OCI-M2 (cell line): ENCODE data around the gene FAM47C.
"Not testable (repeated sequence)": the region's sequence is repeated elsewhere in the genome, so short reads cannot be mapped to it uniquely, and the experiment has no call there.

Source experiments
- DNase-seq: peaks from one replicate; lab custom pipeline; 2025; ENCODE audit not compliant: unreplicated experiment; lab: John Stamatoyannopoulos, UW

Gene FAM47C

DNA sequence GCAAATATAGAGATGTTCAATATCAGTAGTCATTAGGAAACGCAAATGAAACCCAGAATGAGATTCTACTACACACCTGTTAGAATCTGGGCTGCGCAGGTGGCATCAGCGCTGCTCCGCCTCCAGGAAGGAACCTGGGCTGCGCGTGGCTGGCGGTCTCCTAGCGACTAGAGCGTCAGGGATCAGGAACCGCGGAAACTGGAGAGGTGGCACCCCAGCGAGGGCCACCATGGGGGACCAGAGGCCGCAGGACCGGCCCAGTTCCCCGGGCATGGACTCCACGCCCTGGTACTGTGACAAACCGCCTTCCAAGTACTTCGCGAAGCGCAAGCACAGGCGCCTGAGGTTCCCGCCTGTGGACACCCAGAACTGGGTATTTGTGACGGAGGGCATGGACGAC, at the start of gene FAM47C:
FAM47C (plus strand) TSS at position 185 of the 400 bp plus-strand sequence; CDS start at position 230, 45 bp downstream.
- DNase-seq: not testable (repeated sequence)

DNA sequence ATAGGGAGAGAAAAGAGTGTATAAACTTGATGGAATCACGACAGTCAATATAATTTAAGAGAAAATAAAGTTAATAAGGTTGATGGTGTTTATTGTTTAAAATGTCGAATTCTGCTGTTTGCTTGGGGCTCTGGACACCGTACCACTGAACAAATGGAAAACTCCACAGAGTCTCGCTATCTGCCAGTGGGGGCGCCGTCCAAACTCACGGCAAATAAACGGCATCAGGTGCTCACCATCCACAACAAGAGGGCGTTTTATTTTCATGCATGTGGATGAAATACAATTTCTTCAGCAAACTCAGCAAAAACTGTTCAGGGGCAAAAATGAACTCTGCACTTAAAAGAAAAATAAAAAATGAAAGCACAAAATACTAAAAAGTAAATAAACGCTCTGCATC, 46.6 kb upstream of the FAM47C start:
- no peak for DNase-seq

DNA sequence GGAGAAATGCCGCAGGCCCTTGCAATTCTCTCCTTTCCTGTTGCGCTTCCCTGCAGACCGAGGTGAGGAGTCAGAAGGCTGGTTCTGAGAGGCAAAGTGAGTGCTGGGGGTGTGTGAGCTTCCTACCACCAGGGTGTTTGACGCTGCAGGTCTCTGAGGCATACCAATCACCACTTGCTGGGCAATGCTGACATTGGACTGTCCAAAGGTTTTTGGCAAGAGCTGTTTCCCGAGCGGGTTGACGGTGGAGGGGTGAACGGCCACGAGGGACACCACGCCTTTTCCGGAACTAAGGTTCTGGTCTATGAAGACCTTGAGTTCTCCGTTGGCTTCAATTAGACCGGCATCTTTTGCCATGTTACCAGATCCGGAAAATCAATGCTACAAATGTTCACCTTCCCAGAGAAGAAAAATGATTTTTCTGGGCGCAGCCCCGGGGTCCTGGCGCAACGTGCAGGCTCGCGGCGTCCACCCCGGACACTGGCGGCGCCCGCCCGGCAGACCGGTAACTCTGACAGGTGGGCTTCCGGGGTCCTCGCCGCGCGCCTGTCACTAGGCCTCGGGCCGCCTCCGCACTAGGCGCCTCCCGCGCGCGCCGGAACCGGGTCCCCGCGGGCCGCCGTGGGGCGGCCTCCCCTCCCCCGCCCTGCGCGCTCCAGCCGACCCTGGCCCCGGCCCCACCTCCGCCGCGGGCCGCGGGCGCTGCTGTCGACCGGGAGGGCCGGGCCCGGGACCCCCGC, 44.9 kb upstream of the FAM47C start:
- no peak for DNase-seq

DNA sequence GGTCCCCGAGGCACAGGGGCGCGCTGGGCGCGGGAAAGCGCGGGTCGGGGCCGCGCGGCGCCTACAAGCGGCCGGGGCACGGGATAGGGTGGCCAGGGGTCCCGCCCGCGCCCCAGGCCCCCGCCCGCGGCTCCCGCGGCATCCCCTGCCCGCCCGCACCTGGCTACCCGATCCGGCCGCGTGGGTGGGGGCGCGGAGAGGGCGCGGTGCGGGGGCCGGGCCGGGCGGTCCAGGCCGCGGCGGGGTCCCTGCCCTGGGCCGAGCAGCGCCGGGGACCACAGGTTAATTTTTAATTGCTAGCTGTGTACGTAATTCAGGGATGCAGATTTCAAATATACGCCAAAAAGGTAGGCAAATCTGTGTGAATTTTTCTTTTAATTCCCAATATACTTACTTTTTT, 44.3 kb upstream of the FAM47C start:
- no peak for DNase-seq

DNA sequence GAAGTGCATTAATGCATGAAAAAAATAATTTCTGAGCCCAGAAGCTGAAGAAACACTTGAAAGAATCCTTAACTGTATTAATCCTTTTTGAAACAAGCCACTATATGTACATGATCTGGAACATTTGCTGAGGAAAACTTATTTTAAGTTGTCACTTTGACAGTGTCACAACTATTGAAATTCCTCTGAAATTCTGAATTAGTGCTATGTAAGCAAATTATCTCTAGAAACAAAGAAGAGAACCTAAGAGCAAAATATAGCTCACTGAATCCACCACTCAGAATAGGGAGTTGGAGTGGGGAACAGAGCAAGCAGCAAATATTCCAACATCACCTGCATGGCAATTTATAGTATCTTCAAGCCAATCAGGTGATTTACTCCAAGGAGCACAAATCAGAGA, 34.6 kb upstream of the FAM47C start:
- DNase-seq: no peak

DNA sequence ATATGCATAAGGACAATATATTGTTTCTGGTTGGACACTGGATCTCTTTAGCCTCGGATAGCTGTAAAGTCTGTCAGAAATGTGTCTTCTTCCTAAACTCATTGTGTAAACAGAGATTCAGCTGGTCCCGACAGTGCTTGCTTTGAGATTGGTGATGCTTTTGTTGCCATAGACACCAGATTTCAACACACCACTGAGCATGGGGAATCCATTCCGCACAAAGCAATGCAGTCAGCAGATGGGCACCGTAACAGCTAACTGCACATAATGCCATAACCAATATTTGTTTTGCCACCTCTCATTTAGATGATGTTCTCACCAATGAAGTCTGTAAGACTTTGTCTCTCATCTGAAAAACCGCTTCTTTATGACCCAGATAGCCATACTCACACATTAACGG, 33.3 kb upstream of the FAM47C start:
- DNase-seq: no peak

DNA sequence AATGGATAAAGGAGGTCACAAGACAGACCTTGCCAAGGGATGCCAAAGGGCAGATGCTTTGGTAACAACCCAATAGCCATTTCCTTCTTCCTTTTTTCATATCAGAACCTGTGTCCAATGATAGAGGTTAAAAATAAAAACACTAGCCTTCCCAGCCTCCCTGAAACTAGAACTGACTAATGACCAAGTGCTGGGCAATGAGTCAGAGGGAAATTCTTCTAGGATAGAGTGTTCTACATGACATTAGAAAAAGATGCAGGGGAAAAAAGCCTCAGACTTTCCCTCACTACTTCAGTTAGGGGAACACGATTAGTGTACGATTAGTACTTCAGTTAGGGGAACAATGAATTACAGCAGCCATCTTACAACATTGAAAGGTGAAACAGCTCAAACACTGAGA, 29.3 kb upstream of the FAM47C start:
- no peak for DNase-seq

DNA sequence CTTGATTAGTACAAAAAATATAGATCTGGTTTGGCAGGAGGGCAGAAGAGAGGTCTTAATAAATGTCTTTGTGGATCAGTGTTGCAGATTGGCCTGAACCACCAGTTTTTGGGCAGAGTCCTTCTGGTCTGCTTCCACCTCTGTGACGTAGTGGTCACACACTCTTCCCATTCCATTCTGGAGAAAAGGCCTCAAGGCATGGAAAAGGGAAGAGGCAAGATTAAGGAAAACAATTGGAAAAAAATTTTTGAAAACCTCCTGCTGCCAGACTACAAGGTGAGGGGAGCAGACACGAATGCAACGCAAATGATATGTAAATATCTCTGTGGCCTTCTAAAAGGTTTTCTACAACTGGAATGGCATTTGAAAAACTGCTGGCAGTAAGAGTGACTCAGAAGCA, 24.3 kb upstream of the FAM47C start:
- DNase-seq: no peak

DNA sequence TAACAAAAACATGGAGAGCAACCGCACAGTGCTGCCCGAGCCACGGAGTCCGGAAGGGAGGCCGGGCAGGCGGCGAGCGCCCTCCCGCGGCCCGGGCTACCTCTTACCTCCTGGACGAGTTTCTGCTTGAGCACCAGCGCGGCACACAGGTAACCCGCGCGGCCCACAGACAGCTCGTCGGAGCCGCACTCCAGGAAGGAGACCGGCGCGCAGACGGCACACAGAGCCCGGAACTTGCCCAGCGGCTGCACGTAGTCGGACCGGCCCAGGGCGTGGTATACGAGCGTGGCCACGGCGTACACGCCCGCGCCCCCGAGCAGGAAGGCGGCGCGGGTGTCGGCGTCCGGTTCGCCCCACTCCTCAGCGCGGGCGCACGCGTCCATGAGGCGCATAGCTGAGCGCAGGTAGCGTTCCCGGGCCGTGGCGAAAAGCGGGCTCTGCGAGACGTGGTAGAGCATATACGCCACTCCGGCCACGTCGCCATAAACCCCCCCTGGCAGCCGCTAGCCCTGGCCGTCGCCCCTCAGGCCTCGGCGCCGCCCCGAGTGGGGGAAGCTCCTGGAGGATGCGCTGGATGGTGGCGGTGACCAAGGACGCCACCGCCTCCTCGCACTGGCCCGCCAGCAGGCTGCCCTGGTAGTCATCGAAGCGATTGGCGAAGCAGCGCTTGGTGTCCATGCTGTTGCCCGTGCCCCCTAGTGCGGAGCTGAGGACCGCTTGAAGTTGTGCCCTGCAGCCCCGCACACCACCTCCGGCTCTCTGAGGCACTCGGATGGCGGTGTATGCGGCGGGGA, 22.6 kb upstream of the FAM47C start:
- not testable (repeated sequence) for DNase-seq

DNA sequence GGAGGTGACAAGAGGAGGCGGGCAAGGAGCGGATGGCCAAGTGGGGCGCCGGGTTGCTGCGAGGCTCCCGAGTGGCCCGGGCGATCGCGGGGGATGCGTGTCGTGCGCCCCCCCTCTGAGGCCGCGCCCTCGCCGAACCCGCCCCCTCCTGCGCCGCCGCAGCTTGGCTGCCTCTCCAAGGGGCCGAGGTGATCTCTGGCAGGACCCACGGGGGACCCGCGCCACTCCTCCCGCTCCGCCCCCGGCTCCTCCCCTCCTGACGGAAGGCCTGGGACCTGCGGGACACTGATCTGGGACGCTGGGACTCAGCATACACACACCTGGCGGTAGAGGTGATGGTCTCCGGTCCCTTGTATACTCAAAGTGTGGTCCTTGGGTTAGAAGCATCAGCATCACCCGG, 21.9 kb upstream of the FAM47C start:
- DNase-seq: no peak

DNA sequence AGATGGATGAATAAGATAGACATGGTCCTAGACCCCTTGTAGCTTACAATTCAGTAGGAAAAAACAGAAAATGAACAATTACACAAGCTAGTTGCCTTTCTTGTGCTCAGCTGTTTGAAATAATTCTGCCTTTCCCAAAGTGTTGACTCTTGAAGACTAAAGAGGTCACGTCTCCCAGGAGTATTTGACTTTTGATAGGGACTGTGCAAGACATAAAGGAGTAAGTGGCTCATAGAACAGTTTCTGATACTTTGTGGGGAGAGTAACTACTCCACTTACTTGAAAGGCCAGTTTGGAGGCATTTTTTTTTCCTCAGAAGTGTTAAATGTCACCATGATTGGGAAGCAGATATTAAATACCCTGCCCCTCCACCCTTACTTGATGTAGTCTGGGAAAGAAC, 21.0 kb upstream of the FAM47C start:
- DNase-seq: not testable (repeated sequence)

DNA sequence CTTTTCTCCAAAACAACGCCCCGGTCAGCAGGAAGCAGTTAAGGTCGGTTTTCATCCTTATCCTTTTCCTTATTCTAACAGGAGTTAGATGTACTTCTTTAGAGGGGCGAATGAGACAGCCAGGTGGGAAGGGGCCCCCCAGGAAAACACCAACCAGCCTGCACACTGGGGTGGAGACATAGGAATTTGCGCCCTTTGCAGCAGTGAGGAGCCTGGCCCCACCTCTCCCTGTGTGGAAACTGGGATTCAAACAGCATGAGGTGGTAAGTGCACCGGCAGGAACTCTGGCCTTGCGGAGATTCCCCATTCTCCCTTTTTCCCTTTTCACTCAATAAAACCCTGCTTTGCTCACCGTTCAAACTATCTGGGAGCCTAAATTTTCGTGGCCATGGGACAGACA, 8.0 kb upstream of the FAM47C start:
- DNase-seq: no peak

DNA sequence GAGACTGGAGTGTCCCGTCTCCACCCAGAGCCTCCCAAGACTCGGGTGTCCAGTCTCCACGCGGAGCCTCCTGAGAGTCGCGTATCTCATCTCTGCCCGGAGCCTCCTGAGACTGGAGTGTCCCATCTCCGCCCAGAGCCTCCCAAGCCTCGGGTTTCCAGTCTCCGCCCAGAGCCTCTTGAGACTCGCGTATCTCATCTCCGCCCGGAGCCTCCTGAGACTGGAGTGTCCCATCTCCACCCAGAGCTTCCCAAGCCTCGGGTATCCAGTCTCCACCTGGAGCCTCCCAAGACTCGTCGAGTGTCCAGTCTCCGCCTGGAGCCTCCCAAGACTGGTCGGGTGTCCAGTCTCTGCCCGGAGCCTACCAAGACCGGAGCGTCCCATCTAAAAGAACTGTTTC, 2.3 kb downstream of the FAM47C start:
- no peak for DNase-seq

DNA sequence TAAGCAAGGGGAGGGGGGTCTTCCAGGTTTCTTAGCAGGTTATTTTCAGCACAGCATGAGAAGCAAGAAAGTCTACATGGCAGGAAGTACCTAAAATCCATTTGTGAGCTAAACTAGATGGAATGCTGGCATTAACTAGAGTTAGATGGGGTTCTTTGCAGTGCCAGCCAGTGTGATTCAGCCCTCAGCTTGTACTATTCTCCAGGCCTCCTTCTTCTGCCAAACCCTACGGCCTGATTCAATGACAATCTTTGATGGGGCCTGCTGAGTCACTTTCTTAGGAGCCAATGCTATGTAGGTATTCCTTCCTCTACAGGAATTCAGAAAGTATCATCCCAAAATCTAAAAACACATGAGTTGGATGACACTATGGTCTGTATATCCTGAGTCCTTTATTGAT, 26.1 kb downstream of the FAM47C start:
- DNase-seq: not testable (repeated sequence)

DNA sequence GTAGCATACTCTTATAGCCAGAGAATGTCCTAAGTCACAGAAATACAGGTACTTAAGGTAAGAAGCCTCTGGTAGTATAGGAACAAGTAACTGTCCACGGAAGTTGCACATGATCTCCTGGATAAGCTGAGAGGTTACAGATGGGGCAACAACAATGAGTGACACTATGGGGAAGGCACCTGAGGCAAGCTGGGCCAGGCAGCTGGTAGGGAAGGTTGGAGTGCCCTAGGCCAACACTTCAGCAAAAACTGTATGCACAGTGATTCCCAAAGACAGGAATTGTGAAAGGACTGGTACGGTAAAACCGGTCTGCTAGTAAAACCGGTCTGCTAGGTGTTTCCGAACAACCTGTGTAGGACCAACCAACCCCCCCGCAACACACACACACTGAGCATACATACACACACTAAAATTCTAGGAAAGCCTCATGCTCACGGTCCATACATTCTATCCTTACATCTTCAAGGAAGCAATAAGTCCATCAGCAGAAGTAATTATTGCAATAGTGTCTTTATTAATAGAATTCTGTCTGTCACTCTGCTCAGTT, 28.6 kb downstream of the FAM47C start:
- DNase-seq: not testable (repeated sequence)

DNA sequence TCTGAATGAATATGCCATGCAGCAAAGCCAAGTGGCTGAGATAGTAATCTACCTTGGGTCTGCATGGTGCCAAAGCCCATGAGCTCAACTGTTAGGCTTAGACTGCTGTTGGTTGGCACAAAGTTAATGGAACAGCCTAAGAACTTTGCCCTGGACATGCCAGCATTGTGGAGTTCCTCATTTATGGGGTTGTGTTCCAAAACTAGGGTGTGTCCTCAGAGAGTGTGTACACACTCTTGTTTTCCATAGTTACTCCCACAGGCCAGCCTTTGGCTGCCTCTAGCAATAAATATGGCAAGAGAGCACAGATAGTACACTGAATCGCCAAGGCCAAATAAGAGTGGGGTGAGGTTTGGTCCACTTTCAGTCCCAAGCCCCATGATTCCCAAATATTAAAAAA, 30.6 kb downstream of the FAM47C start:
- DNase-seq: not testable (repeated sequence)

DNA sequence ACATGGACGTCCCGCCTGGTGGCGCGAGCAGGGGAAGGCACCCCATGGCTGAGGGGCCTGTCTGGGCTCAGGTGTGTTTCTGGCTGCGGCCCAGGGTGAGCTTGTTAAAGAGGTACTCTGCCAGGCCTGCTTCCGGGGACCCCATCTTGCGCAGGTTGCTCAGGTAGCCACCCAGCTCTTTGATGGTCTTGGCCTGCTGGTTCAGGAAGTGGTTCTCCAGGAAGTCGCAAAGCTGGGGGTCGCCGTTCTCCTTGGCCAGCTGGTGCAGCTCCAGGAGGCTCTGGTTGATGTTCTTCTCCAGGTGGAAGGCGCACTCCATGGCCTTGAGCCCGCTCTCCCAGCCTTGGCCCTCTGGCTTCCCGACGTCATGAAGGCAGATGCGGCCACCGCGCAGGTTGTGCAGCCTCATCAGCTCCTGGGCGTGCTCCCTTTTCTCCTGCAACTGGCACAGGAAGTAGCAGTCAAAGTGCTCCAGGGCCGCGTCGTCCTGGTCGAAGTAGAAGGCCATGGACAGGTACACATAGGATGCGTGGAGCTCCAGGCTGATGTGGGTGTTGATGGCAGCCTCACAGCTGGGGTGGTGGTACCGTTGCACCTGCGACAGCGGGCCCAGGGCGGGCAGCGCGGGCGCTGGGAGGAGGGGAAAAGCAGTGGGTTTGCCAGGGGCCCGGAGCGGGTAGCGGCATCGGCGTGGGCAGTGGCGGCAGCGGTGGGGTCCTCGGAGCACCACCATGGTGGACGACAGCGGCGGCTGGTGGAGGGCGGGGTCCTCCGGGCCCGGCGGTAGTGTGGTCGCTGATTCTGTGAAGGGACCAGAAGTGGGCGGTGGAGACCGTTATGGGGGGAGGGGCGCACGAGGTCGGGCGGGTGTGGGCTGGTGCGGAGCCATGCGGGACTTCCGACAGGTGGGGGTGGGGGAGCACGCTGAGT, 35.1 kb downstream of the FAM47C start:
- DNase-seq: not testable (repeated sequence)

DNA sequence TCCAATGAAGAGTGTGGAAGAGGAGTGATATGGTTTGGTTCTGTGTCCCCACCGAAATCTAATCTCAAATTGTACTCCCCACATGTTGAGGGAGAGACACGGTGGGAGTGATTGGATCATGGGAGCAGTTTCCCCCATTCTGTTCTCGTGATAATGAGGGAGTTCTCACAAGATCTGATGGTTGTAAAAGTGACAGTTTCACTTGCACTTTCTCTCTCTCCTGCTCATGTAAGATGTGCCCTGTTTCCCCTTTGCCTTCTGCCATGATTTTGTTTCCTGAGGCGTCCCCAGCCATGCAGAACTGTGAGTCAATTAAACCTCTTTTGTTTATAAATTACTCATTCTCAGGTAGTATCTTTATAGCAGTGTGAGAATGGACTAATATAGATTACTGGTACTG, 39.6 kb downstream of the FAM47C start:
- no peak for DNase-seq

DNA sequence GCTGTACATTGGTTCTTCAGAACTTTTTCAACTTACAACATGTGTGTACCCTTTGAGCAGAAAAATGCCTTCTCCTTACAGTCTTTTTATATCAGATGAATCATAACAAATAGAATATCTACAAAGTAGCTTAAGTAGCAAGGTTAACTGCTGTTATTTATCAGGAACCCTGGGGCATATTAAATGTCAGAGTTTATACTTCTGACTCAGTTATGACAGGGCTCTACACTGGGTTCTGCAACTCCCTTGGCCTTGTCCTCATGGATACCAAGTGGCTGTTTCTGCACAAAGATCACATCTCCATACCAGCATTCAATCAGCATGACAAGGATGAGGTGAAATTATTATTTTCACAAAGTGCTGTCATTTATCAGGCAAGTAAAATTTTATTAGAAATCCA, 49.4 kb downstream of the FAM47C start:
- not testable (repeated sequence) for DNase-seq

DNA sequence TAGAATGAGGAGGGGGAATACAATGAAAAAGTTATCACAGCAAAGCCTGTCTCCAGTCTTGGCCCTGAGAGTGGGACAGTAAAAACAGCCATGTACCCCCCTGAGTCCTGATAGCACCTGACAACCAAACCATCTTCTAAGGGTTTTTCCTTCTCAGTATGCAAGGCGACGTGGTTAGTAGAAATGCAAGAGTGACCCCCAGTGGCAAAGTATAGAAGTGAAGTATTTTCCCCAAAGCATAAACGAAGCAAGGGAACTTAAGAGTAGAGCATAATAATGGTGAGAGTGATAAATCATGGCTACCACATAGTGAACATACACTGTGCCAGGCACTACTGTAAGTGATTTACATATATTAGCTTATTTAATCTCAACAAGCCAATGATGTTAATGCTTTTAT, 52.8 kb downstream of the FAM47C start:
- peak; percentile 69 for DNase-seq
